22Rv1 (cell line): Measurements from ENCODE around the gene SUOX.

Source experiments
- H3K27ac ChIP-seq: fragments of 450-650 bp; 2 replicates; pipeline ENCODE4 v1.5.1; 2017
- CTCF ChIP-seq: fragments of 450-650 bp; IDR thresholded peaks from 2 replicates; pipeline ENCODE4 v1.5.1; 2017; ENCODE audit warnings: mild to moderate bottlenecking
- ZFX ChIP-seq: fragments of 450-650 bp; IDR thresholded peaks from 2 replicates; pipeline ENCODE4 v1.6.1; 2017; ENCODE audit warnings: antibody characterized with exemption, borderline replicate concordance

SUOX gene

GRCh38 chr12:56038022-56038655, 41.1 kb downstream of the SUOX start:
- TF ChIP-seq CTCF (no peak), ZFX (no peak)

GRCh38 chr12:56040151-56040550, 43.1 kb downstream of the SUOX start:
- H3K27ac ChIP-seq, result peak overlapping the region; percentile 92
- TF ChIP-seq CTCF (no peak), ZFX (no peak)

More at GRCh38 chr12:56038022-56038655, 41.1 kb downstream of the SUOX start:
- no peak overlapping the region for H3K27ac ChIP-seq

GRCh38 chr12:56040963-56041551, 44.0 kb downstream of the SUOX start:
- peak overlapping the region; percentile 92 for H3K27ac ChIP-seq

GRCh38 chr12:56041552-56042429, 44.7 kb downstream of the SUOX start, which contains the start of gene RPS26:
RPS26 (plus strand) TSS chr12:56041918; CDS start chr12:56042167, 249 bp downstream.
- TF ChIP-seq ZFX, result no peak
- TF ChIP-seq CTCF, result peak; percentile 90
- H3K27ac ChIP-seq, result peak within 1 kb of the TSS; percentile 92

More at GRCh38 chr12:56040963-56041551, 44.0 kb downstream of the SUOX start:
- no peak for TF ChIP-seq ZFX
- TF ChIP-seq CTCF, result no peak

- peak overlapping the region; percentile 92 for H3K27ac ChIP-seq
Observed at GRCh38 chr12:56042430-56042813, 45.3 kb downstream of the SUOX start.

GRCh38 chr12:56042843-56043242, 45.8 kb downstream of the SUOX start:
- peak overlapping the region; percentile 92 for H3K27ac ChIP-seq
- TF ChIP-seq ZFX, result no peak
- TF ChIP-seq CTCF, result no peak

- peak overlapping the region; percentile 92 for H3K27ac ChIP-seq
- TF ChIP-seq ZFX (no peak), CTCF (no peak)
Observed at GRCh38 chr12:56046027-56046780, 49.1 kb downstream of the SUOX start.
